SK-N-MC (cell line): ENCODE results near the gene MAPK12.

ENCODE experiments used
- EZH2 ChIP-seq: fragments of 200-600 bp; sonication (generic); IDR thresholded peaks from one replicate; pipeline ENCODE4 v1.6.1; 2017; ENCODE audit warnings: antibody characterized with exemption
- POLR2AphosphoS5 ChIP-seq: IDR thresholded peaks from 2 replicates; pipeline ENCODE4 v1.6.1; 2012; ENCODE audit warnings: mild to moderate bottlenecking, low read depth, low read length, borderline replicate concordance

DNA sequence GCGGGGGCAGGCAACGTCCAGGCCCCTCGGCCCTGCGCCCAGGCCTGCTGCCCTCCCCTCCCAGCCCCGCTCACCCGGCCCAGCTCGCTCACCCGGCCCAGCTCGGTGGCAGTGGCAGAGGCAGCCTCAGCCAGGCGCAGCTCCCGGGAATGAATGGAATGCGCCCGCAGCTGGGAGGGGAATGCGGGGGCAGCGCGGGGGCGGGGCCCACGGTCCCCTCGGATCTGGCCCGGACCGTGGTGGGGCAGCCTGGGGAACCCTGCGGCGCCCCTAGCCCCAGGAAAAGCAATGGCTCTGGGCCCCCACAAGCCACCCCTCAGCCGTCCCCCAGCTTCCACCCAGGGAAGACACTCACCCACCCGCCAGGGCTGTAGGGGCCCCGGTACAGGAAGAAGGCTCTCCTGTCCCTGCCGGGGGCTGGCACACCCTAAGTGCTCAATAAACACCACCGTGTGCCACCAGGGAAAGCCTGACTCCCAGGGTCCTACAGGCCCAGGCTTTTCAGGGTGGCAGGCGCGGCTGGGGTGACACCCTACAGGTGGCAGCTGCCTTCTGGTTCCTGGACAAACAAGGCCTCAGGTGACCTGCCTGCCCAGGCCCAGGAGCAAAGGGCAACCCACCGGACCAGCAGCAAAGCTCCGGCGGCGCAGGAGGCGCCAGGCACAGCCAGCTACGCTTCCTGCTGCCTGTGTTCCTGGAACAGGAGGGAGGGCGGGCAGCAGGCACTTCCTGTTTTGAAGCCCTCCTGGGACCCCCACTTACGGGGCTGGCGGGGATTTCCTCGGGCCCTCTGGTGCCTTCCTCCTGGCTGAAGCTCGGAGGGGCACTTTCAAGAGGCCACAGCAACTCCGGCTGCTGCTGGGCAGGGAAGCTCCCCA lies 32.2 kb upstream of the MAPK12 start:
- TF ChIP-seq EZH2 (no peak), POLR2AphosphoS5 (no peak)
